Neural cell (in vitro differentiated cells): Measurements from ENCODE around the gene EEF1A2.

ENCODE experiments used
- EP300 ChIP-seq: fragments of 450-650 bp; conservative IDR thresholded peaks from 2 replicates; pipeline ENCODE4 v1.6.1; 2014; ENCODE audit warnings: antibody characterized with exemption, mild to moderate bottlenecking, moderate library complexity; ENCODE audit not compliant: poor library complexity, severe bottlenecking
- EZH2 ChIP-seq: fragments of 200-600, 300-800 bp; shearing (Covaris generic), sonication (generic); IDR thresholded peaks from 2 replicates; pipeline ENCODE4 v1.6.1; 2014; ENCODE audit warnings: antibody characterized with exemption, low read length, borderline replicate concordance, mild to moderate bottlenecking; ENCODE audit not compliant: insufficient read depth, poor library complexity, severe bottlenecking
- MXI1 ChIP-seq: fragments of 450-650 bp; conservative IDR thresholded peaks from 2 replicates; pipeline ENCODE4 v1.6.1; 2014; ENCODE audit warnings: antibody characterized with exemption, mild to moderate bottlenecking; ENCODE audit not compliant: poor library complexity, severe bottlenecking
- POLR2AphosphoS5 ChIP-seq: IDR thresholded peaks from 2 replicates; pipeline ENCODE4 v1.6.1; 2012
- RAD21 ChIP-seq: fragments of 450-650 bp; conservative IDR thresholded peaks from 2 replicates; pipeline ENCODE4 v1.6.1; 2014; ENCODE audit warnings: antibody characterized with exemption, mild to moderate bottlenecking, moderate library complexity
- SMC3 ChIP-seq: fragments of 450-650 bp; conservative IDR thresholded peaks from 2 replicates; pipeline ENCODE4 v1.6.1; 2014; ENCODE audit warnings: antibody characterized with exemption, mild to moderate bottlenecking, moderate library complexity; ENCODE audit not compliant: poor library complexity
- TAF1 ChIP-seq: IDR thresholded peaks from 2 replicates; pipeline ENCODE4 v1.6.1; 2012; ENCODE audit warnings: low read depth
- TF ChIP-seq, protein P1 (sequence below): fragments of 450-650 bp; IDR thresholded peaks from 2 replicates; pipeline ENCODE4 v1.5.1; 2014; ENCODE audit warnings: antibody characterized with exemption, mild to moderate bottlenecking, moderate library complexity; ENCODE audit not compliant: poor library complexity, severe bottlenecking
- TF ChIP-seq, protein P2 (sequence below): IDR thresholded peaks from 2 replicates; pipeline ENCODE4 v1.6.1; 2012; ENCODE audit warnings: borderline replicate concordance

DNA sequence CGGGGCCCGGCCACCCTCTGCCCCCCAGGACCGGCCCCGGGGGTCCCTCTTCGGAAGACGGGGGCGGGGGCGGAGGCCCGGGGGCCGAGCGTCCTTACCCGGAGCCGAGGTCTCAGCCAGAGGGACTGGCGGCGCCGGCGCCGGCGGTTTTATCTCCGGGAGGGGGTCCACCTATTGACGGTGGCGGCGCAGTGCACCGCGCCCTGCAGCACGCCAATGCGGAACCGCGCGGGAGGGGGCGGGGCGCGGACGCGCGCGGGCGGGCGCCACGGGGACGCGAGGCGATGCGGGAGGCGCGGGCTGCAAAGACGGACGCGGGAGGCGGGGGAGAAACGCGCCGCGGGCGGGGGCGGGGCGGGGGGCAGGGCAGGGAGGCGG is at the start of gene EEF1A2:
- TF ChIP-seq TAF1 (no peak), RAD21 (peak; percentile 40), EZH2 (no peak), SMC3 (no peak), POLR2AphosphoS5 (peak; percentile 65), EP300 (no peak), MXI1 (peak; percentile 58)
- TF ChIP-seq, protein P1, sequence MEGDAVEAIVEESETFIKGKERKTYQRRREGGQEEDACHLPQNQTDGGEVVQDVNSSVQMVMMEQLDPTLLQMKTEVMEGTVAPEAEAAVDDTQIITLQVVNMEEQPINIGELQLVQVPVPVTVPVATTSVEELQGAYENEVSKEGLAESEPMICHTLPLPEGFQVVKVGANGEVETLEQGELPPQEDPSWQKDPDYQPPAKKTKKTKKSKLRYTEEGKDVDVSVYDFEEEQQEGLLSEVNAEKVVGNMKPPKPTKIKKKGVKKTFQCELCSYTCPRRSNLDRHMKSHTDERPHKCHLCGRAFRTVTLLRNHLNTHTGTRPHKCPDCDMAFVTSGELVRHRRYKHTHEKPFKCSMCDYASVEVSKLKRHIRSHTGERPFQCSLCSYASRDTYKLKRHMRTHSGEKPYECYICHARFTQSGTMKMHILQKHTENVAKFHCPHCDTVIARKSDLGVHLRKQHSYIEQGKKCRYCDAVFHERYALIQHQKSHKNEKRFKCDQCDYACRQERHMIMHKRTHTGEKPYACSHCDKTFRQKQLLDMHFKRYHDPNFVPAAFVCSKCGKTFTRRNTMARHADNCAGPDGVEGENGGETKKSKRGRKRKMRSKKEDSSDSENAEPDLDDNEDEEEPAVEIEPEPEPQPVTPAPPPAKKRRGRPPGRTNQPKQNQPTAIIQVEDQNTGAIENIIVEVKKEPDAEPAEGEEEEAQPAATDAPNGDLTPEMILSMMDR, result peak; percentile 60
- TF ChIP-seq, protein P2, sequence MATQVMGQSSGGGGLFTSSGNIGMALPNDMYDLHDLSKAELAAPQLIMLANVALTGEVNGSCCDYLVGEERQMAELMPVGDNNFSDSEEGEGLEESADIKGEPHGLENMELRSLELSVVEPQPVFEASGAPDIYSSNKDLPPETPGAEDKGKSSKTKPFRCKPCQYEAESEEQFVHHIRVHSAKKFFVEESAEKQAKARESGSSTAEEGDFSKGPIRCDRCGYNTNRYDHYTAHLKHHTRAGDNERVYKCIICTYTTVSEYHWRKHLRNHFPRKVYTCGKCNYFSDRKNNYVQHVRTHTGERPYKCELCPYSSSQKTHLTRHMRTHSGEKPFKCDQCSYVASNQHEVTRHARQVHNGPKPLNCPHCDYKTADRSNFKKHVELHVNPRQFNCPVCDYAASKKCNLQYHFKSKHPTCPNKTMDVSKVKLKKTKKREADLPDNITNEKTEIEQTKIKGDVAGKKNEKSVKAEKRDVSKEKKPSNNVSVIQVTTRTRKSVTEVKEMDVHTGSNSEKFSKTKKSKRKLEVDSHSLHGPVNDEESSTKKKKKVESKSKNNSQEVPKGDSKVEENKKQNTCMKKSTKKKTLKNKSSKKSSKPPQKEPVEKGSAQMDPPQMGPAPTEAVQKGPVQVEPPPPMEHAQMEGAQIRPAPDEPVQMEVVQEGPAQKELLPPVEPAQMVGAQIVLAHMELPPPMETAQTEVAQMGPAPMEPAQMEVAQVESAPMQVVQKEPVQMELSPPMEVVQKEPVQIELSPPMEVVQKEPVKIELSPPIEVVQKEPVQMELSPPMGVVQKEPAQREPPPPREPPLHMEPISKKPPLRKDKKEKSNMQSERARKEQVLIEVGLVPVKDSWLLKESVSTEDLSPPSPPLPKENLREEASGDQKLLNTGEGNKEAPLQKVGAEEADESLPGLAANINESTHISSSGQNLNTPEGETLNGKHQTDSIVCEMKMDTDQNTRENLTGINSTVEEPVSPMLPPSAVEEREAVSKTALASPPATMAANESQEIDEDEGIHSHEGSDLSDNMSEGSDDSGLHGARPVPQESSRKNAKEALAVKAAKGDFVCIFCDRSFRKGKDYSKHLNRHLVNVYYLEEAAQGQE, result no peak
